Activated CD8-positive, alpha-beta memory T cell treated with anti-CD3 and anti-CD28 coated beads for 36 hours (primary cell): Measurements from ENCODE around the gene LRP11. TPM values are rescaled to one million over a fixed set of nuclear protein-coding genes. Genes with fewer than 3 reads are reported as not detected.

ENCODE experiments used
- total RNA-seq, 2 experiments: library from RNA; stranded (reverse); gene quantifications; one replicate each; pipeline ENCODE4 v1.2.3, GENCODE V29; 2021

The LRP11 gene
- total RNA-seq, 2 experiments from 2014 or later: 4.1 to 4.8 TPM

Other genes starting within 250 kb of the LRP11 start
- gene KATNA1, start 215.6 kb downstream of the LRP11 start, total RNA-seq: 10 to 100 TPM; 20.6 to 20.7 TPM
- 10 to 100 TPM; 23.9 to 26.1 TPM for gene LATS1, start 146.3 kb downstream of the LRP11 start, total RNA-seq
- 10 to 100 TPM; 87.4 to 89.3 TPM for gene NUP43, start 117.8 kb downstream of the LRP11 start, total RNA-seq
- 10 to 100 TPM; 96.2 to 96.7 TPM for gene PCMT1, start 114.6 kb downstream of the LRP11 start, total RNA-seq
- not detected for gene RAET1E, start 33.8 kb upstream of the LRP11 start, total RNA-seq
- gene RAET1G, start 58.8 kb upstream of the LRP11 start, total RNA-seq: not detected
- gene ULBP2, start 77.7 kb upstream of the LRP11 start, total RNA-seq: under 1 TPM; 0.65 TPM
- gene ULBP1, start 99.6 kb upstream of the LRP11 start, total RNA-seq: 1 to 10 TPM; 1.1 to 1.3 TPM
- not detected for gene RAET1L, start 161.2 kb upstream of the LRP11 start, total RNA-seq
- gene ULBP3, start 204.8 kb upstream of the LRP11 start, total RNA-seq: 1 to 10 TPM in 1 of 2 experiments, under 1 TPM in 1; 0.78 to 1.0 TPM